Mucosa of rectum (tissue), 2 donors: ENCODE results near the gene EZH1.

Experiments used
- H3K27ac ChIP-seq, 2 donors: one replicate each; pipeline ENCODE4 v1.7.0; 2013; ENCODE audit warnings: inconsistent platforms in 2 of 2, low read depth in 2 of 2, low read length in 2 of 2
- H3K27me3 ChIP-seq, 2 donors: one replicate each; pipeline ENCODE4 v1.7.0; 2013; ENCODE audit warnings: low read length in 2 of 2; ENCODE audit not compliant: control insufficient read depth in 2 of 2, insufficient read depth in 2 of 2
- H3K36me3 ChIP-seq, 2 donors: one replicate each; pipeline ENCODE4 v1.7.0; 2013; ENCODE audit warnings: low read length in 2 of 2; ENCODE audit not compliant: control insufficient read depth in 2 of 2, insufficient read depth in 2 of 2
- H3K4me1 ChIP-seq, 2 donors: one replicate each; pipeline ENCODE4 v1.7.0; 2013; ENCODE audit warnings: low read length in 2 of 2, mild to moderate bottlenecking in 1 of 2; ENCODE audit not compliant: control insufficient read depth in 2 of 2, insufficient read depth in 2 of 2
- H3K4me3 ChIP-seq, 2 donors: one replicate each; pipeline ENCODE4 v1.7.0; 2013; ENCODE audit warnings: low read length in 2 of 2
- H3K9ac ChIP-seq, 2 donors: one replicate each; pipeline ENCODE4 v1.7.0; 2013; ENCODE audit warnings: low read length in 2 of 2, low read depth in 1 of 2, mild to moderate bottlenecking in 1 of 2
- H3K9me3 ChIP-seq, 2 donors: one replicate each; pipeline ENCODE4 v1.7.0; 2013; ENCODE audit warnings: low read length in 2 of 2; ENCODE audit not compliant: control insufficient read depth in 2 of 2
- donor health status: healthy.
- donor health status: Normal muscosa, but diverticular disease.

The EZH1 gene

DNA sequence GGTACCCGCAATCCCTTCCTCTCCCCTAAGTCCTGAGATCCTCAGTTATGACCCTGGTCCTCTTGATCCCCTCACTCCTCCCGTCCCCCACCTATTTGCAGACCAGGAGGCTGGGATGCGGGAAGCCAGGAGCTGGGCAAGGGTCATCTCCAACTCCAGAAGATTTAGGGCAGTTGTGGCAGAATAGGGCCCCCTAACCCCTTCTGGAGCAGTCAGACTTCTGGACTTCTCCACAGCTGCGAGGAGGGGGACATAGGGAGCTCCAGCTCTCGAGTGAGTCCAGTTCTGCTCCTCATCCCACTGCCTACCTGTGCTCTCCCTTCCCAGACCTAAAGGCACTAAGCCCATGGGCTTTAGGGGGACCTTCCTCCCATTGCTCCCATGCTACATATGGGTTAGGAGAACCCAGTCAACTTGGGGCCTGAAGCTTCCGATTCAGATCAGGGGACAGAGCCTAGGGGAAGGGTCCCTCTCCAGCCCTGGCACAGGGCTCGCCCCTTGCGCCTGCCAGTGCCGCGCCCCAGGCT lies 36.9 kb upstream of the EZH1 start:
- no peaks in the 10 kb centered on the region for H3K9me3 ChIP-seq
- peaks cover 9 to 30% of the 10 kb centered on the region in 2 donors for H3K27me3 ChIP-seq
- peak overlapping the region; percentile 92 to 94 for H3K27ac ChIP-seq
- peaks cover 28 to 29% of the 10 kb centered on the region in 2 donors for H3K4me1 ChIP-seq
- H3K9ac ChIP-seq: peak overlapping the region; percentile 68 to 82
- H3K4me3 ChIP-seq: peak overlapping the region; percentile 79 to 85
- H3K36me3 ChIP-seq: peaks cover 18 to 22% of the 10 kb centered on the region in 2 donors

DNA sequence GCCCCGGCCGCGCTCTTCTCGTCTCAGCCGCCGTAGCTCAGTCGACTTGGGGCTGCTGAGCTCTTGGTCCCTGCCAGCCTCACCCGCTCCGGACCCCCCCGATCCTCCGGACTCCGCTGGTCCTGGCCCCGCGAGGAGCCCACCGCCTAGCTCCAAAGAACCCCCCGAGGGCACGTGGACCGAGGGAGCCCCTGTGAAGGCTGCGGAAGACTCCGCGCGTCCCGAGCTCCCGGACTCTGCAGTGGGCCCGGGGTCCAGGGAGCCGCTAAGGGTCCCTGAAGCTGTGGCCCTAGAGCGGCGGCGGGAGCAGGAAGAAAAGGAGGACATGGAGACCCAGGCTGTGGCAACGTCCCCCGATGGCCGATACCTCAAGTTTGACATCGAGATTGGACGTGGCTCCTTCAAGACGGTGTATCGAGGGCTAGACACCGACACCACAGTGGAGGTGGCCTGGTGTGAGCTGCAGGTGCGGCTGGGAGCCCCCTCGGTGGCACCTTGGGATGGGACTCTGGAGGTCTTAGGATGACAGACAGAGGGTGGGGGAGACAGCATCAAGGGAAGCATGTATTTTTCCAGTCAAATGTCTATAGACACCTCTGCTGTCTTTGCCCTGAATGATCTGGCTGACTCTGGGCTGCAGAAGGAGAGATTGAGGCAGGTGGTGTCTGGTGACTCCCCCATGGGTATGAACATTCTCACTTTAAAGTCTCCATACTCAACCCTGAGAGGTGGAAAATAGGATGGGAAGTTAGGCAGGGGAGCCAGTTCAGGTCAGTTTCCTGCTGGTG lies 36.2 kb upstream of the EZH1 start:
- H3K4me3 ChIP-seq: peak overlapping the region; percentile 79 to 85
- peaks cover 9 to 30% of the 10 kb centered on the region in 2 donors for H3K27me3 ChIP-seq
- peak overlapping the region; percentile 92 to 94 for H3K27ac ChIP-seq
- no peaks in the 10 kb centered on the region for H3K9me3 ChIP-seq
- H3K9ac ChIP-seq: peak overlapping the region; percentile 68 to 82
- H3K36me3 ChIP-seq: peaks cover 19 to 27% of the 10 kb centered on the region in 2 donors
- H3K4me1 ChIP-seq: peaks cover 28 to 29% of the 10 kb centered on the region in 2 donors

DNA sequence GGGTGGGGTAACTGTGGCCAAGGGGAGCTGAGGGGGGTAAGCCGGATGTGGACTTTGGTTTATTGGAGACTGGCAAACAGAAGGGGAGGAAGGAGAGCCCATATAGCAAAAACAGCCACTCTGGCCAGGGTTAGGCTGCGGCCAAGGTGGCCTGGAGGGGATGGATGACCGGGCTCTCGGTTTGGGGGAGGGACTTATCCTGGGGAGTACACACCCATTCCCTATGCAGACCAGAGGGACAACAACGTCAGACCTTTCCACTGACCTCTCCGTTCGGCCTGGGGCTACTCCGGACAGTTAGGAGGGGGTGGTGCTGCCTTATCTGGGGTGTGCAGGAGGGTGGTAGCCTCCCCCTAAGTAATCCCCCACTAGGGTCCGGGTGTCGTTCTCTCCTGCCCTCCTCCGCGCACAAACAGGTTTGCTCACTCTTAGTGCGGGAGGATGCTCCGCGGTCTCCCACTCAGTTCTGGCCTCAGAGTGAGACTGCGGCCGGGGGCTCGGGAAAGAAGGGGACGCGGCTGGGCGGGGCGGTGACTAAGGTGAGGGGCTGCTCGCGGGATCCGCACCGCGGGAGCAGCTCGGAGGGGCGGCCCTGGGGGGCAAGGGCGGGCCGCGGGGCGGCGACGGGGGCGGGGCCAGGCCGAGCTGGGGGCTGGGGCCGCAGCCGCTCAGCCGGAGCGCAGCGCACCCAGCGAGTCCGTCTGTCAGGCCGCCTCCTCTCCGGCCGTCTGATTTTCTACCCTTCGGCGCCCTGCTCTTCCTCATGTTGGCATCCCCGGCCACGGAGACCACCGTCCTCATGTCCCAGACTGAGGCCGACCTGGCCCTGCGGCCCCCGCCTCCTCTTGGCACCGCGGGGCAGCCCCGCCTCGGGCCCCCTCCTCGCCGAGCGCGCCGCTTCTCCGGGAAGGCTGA lies 35.4 kb upstream of the EZH1 start, which contains the start of gene WNK4:
WNK4 (plus strand) TSS at position 675 of the 915 bp plus-strand sequence; CDS start at position 764, 89 bp downstream.
- H3K4me1 ChIP-seq: peaks cover 28% of the 10 kb centered on the region in 2 donors
- H3K4me3 ChIP-seq: peak within 1 kb of the TSS; percentile 79 to 85
- peaks cover 9 to 29% of the 10 kb centered on the region in 2 donors for H3K27me3 ChIP-seq
- H3K9ac ChIP-seq: peak within 1 kb of the TSS; percentile 70 to 82
- peak within 1 kb of the TSS; percentile 92 to 94 for H3K27ac ChIP-seq
- H3K36me3 ChIP-seq: peaks cover 22 to 35% of the 10 kb centered on the region in 2 donors
- no peaks in the 10 kb centered on the region for H3K9me3 ChIP-seq

DNA sequence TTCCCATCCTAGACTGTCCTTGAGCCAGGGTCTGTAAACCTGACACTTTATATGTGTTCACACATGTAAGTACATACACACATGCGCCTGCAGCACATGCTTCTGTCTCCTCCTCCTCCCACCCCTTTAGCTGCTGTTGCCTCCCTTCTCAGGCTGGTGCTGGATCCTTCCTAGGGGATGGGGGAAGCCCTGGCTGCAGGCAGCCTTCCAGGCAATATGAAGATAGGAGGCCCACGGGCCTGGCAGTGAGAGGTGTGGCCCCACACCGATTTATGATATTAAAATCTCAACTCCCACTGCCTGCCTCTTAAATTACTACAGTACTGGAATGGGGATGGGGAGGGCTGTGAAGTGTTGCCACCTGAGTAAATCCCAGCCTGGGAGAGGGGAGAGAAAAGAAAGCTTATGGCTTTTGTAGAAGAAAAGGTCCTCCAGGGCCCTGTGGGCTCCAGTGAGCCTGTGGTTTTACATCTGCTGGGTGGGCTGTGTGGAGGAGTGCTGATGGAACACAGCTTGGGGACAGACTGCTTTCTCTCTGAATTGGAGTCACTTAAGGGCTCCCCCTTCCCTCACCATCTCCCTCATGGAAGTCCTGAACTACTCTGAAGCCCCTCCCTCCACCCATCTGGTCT lies 34.6 kb upstream of the EZH1 start:
- peaks cover 9 to 26% of the 10 kb centered on the region in 2 donors for H3K27me3 ChIP-seq
- H3K4me1 ChIP-seq: peaks cover 25 to 29% of the 10 kb centered on the region in 2 donors
- H3K9me3 ChIP-seq: no peaks in the 10 kb centered on the region
- H3K36me3 ChIP-seq: peaks cover 19 to 36% of the 10 kb centered on the region in 2 donors
- H3K27ac ChIP-seq: peak overlapping the region; percentile 92 to 94
- no peak overlapping the region for H3K4me3 ChIP-seq
- H3K9ac ChIP-seq: peak overlapping the region; percentile 32 to 52

DNA sequence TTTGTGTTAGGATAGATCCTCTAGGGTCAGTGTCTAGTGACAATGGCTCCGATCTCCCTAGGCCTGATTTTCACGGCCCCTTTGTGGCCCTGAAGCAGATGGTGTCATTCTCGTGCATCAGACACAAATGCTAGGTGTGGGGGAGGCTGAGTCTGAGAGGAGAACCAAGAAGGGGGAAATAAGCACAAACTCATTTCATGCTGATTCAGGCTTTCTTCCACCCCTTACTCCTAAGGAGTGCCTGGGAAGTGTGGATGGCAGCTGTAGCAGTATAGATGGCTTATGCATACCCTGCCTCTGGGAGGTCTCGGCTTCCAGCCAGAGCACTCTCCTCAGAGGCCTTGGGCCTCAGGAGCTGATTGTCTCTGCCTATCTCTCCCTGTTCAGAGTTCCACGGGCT lies 33.7 kb upstream of the EZH1 start:
- Histone ChIP-seq H3K9ac (no peak overlapping the region), H3K4me1 (peaks cover 32 to 38% of the 10 kb centered on the region in 2 donors), H3K36me3 (peaks cover 14 to 36% of the 10 kb centered on the region in 2 donors)

DNA sequence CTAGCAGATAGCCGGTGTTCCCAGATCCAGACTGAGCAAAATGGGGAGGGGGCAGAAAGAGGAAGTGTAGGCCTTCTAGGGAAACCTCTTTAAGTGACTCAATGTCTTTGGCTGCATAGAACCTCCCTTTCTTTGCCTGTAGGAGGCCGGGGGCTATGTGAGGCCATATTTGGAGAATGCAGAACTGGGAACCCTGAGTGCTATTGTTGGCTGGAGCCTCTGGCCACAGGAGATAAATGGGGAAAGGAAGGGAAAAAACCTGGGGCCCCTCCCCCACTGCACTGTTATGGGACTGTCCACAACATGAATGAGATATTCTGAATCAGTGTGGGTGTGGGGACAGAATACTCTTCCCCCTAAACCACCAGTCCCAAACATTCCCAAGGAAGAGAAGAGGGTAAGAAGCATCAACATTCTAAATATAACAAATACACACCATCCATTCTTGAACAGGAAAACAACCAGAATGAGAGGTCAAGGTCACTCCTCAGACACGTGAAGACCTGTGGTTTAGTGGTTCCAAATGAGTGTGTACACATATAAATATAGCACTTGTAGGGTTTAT lies 30.8 kb upstream of the EZH1 start:
- Histone ChIP-seq H3K4me3 (no peak overlapping the region), H3K9ac (no peak overlapping the region), H3K9me3 (no peaks in the 10 kb centered on the region), H3K27me3 (peaks cover 0 to under 1% of the 10 kb centered on the region in 2 donors), H3K27ac (no peak overlapping the region), H3K4me1 (peaks cover 25 to 31% of the 10 kb centered on the region in 2 donors), H3K36me3 (peaks cover 14 to 36% of the 10 kb centered on the region in 2 donors)

More for the DNA sequence above, 33.7 kb upstream of the EZH1 start:
- H3K4me3 ChIP-seq: no peak overlapping the region
- peaks cover 5 to 18% of the 10 kb centered on the region in 2 donors for H3K27me3 ChIP-seq
- peak overlapping the region; percentile 92 to 94 for H3K27ac ChIP-seq
- H3K9me3 ChIP-seq: no peaks in the 10 kb centered on the region

DNA sequence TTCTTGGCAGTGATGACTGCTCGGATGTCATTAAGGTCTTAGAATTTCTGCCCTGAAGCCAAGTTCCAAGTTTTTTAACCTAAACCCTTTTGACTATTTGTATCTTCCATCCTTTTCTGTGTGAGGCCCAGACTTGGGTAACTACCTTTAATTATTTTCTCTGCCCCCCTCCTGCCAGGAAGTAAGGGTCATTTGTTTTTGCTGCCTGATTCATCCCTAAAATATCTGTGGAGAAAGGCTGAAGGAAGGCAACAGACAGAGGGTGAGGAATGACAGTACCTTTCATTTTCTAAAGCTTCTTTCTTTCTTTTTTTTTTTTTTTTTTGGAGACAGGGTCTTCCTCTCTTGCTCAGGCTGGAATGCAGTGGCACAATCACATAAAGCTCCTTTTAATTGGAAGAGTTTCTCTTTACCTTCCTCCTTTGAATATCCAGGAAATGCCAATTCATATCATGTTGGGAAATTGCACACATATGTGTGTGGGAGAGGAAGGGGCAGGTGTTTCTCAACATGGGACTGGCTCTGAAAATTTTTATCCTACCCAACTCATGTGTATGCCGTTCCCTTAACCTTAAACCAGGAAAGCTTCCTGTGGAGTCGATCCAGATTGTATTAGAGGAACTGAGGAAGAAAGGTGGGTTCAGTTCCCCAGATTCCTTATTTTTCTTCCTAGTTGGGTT lies 29.4 kb upstream of the EZH1 start:
- peak overlapping the region in 1 of 2 donors; percentile 78 for H3K27ac ChIP-seq
- peaks cover 14 to 35% of the 10 kb centered on the region in 2 donors for H3K36me3 ChIP-seq
- peak overlapping the region; percentile 89 to 99 for H3K9ac ChIP-seq
- peak overlapping the region; percentile 95 to 98 for H3K4me3 ChIP-seq
- peaks cover 15 to 22% of the 10 kb centered on the region in 2 donors for H3K4me1 ChIP-seq
- no peaks in the 10 kb centered on the region for H3K9me3 ChIP-seq
- no peaks in the 10 kb centered on the region for H3K27me3 ChIP-seq

DNA sequence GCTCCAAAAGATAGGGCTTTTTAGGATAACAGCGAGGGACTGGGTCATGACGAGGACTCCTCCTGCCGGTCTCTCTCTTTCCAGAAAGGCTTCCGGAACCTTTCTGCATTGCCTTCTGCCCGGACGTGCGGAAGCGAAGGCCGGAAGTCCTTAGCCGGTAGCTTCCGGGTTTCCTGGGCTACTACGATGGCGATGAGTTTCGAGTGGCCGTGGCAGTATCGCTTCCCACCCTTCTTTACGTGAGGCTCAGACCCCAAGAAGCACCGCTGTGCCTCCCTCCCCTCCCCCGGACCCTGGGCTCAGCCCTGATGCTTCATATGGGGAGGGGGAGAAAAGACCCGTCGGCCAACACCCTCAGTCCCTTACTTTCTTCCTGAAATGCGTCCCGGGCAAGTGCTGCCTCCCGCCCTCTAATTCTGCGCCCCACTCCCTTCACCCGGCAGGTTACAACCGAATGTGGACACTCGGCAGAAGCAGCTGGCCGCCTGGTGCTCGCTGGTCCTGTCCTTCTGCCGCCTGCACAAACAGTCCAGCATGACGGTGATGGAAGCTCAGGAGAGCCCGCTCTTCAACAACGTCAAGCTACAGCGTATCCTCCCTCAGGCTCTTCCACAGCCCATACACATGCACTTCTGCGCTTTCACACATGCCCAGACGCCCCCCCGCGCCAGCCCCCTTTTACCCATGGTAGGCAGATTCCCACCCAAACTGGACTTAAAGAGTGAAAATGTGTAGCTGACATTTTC lies 28.6 kb upstream of the EZH1 start, which contains the start of gene VPS25:
VPS25 (plus strand) TSS at position 160 of the 746 bp plus-strand sequence; CDS start at position 187, 27 bp downstream.
- H3K27ac ChIP-seq: peak within 1 kb of the TSS; percentile 78 to 84
- H3K36me3 ChIP-seq: peaks cover 14 to 27% of the 10 kb centered on the region in 2 donors
- H3K9me3 ChIP-seq: no peaks in the 10 kb centered on the region
- no peaks in the 10 kb centered on the region for H3K27me3 ChIP-seq
- H3K9ac ChIP-seq: peak within 1 kb of the TSS; percentile 89 to 99
- peak within 1 kb of the TSS; percentile 95 to 98 for H3K4me3 ChIP-seq
- peaks cover 8 to 14% of the 10 kb centered on the region in 2 donors for H3K4me1 ChIP-seq
